Activated CD4-positive, alpha-beta T cell treated with anti-CD3 and anti-CD28 coated beads, Interleukin-2, Interleukin-4, amounts not matched to agents 100 ng/mL and 50 ng/mL, durations not matched to agents 16 hours and 8 hours (primary cell): Measurements from ENCODE around the gene C1QTNF1.
"Not testable (repeated sequence)": the region's sequence is repeated elsewhere in the genome, so short reads cannot be mapped to it uniquely, and the experiment has no call there.

Experiments
- DNase-seq: peaks from one replicate; pipeline ENCODE4 v3.0.0-alpha.2; 2020; ENCODE audit warnings: low spot score

The C1QTNF1 gene

GRCh38 chr17:79054200-79054960 lies 30.4 kb downstream of the C1QTNF1 start:
- no peak for DNase-seq

- no peak for DNase-seq
Measured at GRCh38 chr17:79055197-79055596, 31.2 kb downstream of the C1QTNF1 start.

DNA sequence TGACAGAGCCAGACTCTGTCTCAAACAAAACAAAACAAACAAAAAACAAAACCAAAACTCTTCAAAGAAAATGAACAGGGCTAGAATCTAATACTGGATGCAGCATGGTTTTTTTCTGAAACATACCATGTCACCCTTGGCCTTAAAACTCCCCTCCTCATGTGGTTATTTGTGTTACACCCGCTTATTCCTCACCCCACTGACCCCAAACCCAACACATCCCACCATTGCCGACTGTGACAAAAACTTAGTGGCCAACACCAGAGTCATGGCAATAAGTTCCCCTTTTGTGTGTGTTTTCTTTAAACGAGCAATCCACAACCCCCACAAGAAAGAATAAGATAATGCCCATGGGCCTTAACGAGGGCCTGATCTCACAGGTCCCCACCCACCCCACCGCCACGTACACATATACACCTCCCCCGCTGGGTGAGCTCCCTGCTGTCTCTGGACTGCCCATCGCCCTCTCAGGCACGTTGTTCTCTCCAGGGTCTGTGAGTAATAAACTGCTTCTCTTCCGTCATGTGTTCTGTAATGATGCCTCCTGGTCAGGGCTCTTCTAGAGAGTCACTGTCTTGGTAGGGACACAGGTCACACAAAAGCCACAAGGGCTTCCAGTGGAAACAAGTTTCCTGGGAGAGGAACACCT lies 33.9 kb downstream of the C1QTNF1 start:
- DNase-seq, result no peak

- no peak for DNase-seq
Measured at GRCh38 chr17:79062691-79063090, 38.7 kb downstream of the C1QTNF1 start.

DNA sequence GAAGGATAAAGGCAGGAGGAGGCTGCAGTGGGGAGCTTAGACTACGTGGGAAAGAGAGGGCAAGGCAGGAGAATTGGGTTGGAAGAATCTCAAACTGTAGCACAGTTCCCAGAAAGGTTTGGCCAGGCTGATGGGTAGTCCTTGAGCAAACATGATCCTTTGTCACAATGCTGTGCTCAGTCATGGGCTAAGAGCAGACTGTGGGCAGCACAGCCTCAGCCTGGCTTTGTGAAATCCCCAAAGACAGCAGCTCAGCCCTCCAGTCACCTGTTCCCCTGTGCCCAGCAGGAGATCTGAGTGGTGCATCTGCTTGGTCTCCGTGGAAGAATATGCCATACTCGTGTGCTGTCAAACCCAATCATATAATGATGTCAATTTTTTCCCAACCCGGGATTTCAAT lies 40.1 kb downstream of the C1QTNF1 start:
- no peak for DNase-seq

GRCh38 chr17:79065105-79065670 lies 41.2 kb downstream of the C1QTNF1 start:
- peak; percentile 44 for DNase-seq

- DNase-seq, result no peak
Measured at GRCh38 chr17:79066963-79067362, 43.0 kb downstream of the C1QTNF1 start.

DNA sequence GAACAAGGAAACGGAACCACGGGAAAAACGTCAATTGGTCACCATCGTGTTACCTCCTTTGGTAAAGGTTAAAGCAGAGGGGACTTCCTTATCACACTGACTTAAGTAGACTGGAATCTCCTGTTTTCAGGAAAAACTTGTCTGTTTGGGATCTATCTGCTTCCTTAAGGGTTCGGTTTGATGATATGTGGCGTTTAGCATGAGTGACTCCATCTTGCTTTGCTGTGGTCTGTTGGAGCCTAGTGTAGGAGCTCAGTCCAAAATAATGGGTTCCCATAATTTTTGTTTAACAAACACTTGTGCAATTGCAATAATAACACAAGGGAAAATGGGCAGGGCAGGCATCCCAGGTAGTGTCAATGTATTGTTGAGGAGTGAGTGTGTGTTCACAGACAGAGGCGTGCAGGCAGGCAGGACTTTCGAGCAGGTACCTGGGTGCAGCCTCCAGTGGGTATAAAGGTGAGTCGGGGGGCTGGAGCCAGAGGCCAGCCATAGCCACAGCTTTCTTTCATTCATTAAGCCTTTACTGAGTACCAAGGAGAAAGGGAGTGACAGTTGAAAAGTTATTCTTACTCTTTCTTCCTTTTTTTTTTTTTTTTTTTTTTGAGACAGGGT lies 46.4 kb downstream of the C1QTNF1 start:
- no peak for DNase-seq

- DNase-seq, result no peak
Measured at GRCh38 chr17:79071161-79071740, 47.3 kb downstream of the C1QTNF1 start.

DNA sequence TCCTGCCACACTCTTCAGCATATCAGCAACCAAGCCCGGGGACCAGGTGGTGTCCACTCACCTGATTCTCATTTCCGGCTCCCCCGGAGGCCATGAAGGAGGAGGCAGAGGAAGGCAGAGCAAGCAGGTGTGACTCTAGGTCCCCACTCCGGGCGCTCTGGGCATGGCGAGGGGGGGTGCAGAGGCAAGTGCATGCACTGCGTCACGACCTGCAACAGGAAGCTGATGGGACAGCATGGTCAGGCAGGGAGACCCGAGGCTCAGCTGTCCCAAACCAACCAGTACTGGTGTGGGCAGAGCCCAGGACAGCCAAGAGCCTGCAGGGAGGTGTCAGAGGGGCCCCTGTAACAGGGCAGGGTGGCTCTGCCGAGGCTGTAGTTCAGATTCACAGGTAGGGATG lies 48.6 kb downstream of the C1QTNF1 start:
- DNase-seq, result no peak

- DNase-seq, result no peak
Measured at GRCh38 chr17:79073016-79073705, 49.2 kb downstream of the C1QTNF1 start.

DNA sequence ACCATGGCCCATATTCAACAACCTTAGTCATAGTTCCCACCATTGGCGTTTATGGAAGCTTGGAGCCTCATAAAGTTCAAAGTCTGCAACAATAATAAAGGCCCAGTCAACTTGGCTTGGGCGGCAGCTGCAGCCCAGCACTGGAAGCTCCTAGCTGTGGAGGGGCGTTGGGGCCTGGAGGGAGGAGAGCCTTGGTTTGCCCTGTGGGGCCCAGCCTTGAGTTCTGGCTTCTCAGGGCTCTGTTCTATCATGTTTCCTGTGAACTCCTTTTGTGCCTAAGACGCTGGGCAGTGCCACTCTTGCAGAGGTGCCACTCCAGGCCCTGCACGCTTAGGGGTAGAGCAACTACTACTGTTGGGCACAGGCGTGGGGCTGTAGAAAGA lies 49.7 kb downstream of the C1QTNF1 start:
- no peak for DNase-seq

- not testable (repeated sequence) for DNase-seq
Measured at GRCh38 chr17:79074121-79074648, 50.2 kb downstream of the C1QTNF1 start.

DNA sequence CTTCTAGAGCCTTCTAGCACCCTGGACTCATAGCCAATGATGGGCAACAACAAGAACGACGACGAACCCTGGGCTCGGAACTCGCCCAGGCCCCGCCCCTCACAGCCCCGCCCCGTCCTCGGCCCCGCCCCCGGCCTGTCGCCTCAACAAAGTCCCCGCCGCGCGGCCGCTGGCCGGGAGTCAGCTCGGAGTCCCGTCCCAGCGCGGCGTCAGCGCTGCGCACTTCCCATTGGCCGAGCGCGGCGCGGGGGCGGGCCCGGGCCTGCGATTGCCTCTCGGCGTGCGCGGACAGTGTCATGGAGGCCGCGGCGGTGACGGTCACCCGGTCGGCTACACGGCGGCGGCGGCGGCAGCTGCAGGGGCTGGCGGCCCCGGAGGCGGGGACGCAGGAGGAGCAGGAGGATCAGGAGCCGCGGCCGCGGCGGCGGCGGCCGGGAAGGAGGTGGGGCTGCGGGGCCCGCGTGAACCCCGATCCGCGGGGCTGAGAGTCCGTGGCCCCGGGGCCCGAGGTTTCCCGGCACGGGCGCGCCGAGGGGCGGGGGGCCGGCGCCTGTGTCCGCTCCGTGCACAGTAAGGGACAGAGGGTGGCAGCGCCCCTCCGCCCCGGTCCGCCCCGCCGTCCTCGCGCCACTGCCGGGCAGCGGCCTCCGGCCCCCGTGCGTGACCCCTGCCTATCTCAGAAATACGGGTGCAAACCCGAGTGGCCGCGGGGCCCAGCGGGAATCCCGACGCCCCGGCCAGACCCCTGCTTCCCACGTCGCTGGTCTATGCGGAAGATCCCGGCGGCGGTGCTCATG lies 50.9 kb downstream of the C1QTNF1 start, which contains the start of gene ENGASE:
TSS of gene ENGASE (plus strand) at position 176 of the 797 bp plus-strand sequence. CDS start at position 297, 121 bp downstream.
- peak; percentile 94 for DNase-seq

DNA sequence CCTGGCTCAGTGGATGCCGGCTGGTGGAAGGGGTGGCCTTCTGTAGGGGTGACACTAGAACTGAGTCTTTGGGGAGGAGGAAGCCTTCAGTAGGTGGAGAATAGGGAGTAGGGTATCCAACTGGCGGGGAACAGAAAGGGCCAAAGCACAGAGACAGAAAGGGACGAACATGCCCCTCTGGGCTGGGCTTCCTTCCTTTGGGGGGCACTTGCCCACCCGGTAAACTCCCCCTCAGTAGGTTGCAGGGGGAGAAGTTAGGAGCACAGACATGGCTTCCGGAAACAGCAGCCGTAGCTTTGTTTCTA lies 51.4 kb downstream of the C1QTNF1 start:
- peak; percentile 19 for DNase-seq

DNA sequence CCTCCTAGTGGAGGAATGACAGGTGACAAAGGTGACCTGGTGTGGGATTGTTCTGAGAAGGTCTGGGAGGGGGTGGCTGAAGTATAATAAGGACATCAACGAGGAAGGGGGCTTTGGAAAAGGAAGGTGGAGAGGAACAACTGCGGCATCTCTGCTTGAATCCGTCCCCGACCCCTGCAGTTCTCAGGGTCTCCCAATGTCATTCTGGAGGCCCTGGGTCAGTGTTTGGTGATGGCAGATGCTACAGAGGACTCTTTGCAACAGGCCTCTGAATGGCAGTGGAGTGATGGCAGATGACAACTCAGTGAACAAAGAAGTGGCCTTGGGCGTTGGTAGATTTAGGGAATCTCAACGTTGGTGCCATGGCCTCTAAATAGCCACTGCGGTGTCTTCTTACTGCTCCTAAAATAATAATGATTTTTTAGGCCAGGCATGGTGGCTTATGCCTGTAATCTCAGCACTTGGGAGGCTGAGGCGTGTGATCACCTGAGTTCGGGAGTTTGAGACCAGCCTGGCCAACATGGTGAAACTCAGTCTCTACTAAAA lies 52.0 kb downstream of the C1QTNF1 start:
- no peak for DNase-seq

DNA sequence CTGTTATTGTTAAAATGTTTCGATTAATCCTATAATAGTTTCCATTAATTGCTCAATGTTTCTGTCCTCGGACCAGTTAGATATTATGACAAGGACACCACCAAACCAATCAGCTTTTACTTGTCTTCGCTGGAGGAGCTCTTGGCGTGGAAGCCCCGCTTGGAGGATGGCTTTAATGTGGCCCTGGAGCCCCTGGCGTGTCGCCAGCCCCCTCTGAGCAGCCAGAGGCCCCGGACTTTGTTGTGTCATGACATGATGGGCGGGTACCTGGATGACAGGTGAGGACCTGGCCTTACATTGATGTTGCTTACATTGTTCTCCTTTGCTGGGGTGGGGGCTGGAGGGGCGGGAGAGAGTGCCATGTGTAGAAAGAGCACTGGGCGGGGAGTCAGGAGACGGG lies 53.6 kb downstream of the C1QTNF1 start:
- no peak for DNase-seq

- no peak for DNase-seq
Measured at GRCh38 chr17:79078476-79079190, 54.7 kb downstream of the C1QTNF1 start.

DNA sequence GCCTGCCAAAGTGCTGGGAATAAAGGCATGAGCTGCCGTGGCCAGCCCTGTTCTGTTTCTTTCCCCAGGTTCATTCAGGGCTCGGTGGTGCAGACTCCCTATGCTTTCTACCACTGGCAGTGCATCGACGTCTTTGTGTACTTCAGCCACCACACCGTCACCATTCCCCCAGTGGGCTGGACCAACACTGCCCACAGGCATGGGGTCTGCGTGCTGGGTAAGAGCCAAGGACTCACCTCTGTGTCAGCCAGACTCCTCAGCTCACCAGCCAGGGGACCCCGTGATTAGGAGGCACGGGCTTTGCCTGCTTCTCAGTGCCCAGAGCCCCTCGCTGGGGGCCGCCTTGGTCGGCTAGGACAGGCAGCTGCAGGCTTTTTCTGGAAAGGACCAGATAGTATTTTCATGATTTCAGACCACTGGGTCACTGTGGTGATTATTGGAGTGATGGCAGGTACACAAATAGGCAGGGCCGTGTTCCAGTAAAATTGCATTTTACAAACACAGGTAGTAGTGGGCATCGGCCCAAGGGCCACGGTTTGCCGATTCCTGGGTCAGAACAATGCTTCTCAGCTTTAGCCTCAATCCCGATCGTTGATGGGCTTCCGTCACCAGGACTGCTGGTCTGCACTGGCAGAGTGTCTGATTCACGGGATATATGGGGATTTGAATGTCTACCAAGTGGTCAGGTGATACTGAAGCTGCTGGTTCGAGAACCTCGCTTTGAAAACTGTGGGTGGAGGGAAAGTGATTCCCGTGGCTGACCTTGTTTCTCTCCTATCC lies 55.6 kb downstream of the C1QTNF1 start:
- no peak for DNase-seq
